Measurements from ENCODE around the gene AUTS2.

Gene AUTS2

DNA sequence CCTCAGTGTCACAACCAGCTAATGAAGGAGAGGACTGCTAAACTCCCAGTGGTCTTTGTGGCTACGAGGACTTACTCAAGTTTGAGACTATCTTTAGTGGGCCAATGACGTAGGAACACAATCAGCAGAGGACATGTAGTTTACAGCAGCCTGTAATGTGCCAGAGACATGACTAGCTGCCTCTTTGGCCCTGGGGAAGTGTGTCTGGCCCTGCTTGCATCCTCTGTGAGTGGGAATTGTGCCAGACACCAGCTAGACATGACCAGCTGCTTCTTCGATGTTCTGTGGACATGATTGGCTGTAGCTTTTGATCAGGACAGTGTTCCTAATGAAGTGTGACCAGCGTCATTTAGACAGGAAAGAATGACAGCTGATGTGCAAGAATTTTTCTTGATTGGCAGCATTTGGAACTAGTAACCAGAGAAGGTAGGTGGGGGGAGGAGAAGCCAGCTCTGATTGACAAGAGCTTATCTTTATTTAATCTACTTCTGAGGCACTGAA is 141.7 kb downstream of the AUTS2 start:
- Histone ChIP-seq H3K36me3 (no peaks in the 10 kb centered on the region), H3K4me3 (ENCODE audit: low read depth, low read length) (peak overlapping the region; percentile 23), H3K27me3 (ENCODE audit: insufficient read depth, low read depth, severe bottlenecking) (no peaks in the 10 kb centered on the region), H3K27ac (peak overlapping the region; percentile 49), H3K9me3 (ENCODE audit: severe bottlenecking) (no peaks in the 10 kb centered on the region)
- peak; percentile 34 for DNase-seq
- TF ChIP-seq, protein P1, sequence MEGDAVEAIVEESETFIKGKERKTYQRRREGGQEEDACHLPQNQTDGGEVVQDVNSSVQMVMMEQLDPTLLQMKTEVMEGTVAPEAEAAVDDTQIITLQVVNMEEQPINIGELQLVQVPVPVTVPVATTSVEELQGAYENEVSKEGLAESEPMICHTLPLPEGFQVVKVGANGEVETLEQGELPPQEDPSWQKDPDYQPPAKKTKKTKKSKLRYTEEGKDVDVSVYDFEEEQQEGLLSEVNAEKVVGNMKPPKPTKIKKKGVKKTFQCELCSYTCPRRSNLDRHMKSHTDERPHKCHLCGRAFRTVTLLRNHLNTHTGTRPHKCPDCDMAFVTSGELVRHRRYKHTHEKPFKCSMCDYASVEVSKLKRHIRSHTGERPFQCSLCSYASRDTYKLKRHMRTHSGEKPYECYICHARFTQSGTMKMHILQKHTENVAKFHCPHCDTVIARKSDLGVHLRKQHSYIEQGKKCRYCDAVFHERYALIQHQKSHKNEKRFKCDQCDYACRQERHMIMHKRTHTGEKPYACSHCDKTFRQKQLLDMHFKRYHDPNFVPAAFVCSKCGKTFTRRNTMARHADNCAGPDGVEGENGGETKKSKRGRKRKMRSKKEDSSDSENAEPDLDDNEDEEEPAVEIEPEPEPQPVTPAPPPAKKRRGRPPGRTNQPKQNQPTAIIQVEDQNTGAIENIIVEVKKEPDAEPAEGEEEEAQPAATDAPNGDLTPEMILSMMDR (IDR thresholded peaks at IDR 0.05; ENCODE audit: low read depth, low read length) = no peak

DNA sequence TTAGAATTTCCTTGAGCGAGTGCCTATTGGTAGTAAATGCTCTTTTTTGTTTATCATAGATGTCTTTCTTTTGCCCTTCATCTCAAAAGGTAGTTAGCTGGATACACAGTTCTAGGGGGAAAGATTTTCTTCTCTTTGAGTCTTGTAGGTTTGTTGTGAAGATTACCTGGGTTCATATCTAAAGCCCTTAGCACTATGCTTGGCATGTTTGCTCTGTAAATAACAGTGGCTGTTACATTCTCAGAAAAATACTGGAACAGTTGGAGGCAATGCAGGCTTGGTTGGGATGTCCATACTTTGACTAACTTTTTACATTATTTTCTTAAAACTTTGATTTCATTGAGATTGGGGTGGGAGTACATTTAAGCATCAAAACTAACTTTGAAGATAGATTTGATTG is 144.0 kb downstream of the AUTS2 start:
- H3K27me3 ChIP-seq (ENCODE audit: insufficient read depth, low read depth, severe bottlenecking) = no peaks in the 10 kb centered on the region
- H3K27ac ChIP-seq = no peak overlapping the region
- no peaks in the 10 kb centered on the region for H3K9me3 ChIP-seq (ENCODE audit: severe bottlenecking)
- no peak for DNase-seq
- H3K4me3 ChIP-seq (ENCODE audit: low read depth, low read length) = no peak overlapping the region
- no peaks in the 10 kb centered on the region for H3K36me3 ChIP-seq
- TF ChIP-seq, protein P1 (IDR thresholded peaks at IDR 0.05; ENCODE audit: low read depth, low read length) = no peak

DNA sequence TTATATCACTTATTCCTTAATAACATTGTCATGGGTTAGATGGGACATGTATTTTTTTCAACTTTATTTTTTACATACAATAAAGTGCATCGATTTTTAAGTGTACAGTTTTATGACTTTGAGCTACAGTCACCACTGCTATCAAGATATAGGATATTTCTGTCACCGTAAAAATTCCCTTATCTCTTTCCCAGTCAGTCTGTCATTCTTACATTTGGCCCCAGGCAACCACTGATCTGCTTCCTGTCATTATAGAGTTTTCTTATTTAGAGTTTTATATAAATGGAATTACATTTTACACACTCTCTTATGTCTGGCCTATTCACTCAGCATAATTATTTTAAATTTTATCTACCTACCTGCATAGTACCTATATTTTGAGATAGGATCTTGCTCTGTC is 145.2 kb downstream of the AUTS2 start:
- Histone ChIP-seq H3K36me3 (no peaks in the 10 kb centered on the region), H3K27me3 (ENCODE audit: insufficient read depth, low read depth, severe bottlenecking) (no peaks in the 10 kb centered on the region), H3K9me3 (ENCODE audit: severe bottlenecking) (no peaks in the 10 kb centered on the region), H3K4me3 (ENCODE audit: low read depth, low read length) (no peak overlapping the region), H3K27ac (no peak overlapping the region)
- DNase-seq = no peak
- TF ChIP-seq, protein P1 (IDR thresholded peaks at IDR 0.05; ENCODE audit: low read depth, low read length) = no peak

DNA sequence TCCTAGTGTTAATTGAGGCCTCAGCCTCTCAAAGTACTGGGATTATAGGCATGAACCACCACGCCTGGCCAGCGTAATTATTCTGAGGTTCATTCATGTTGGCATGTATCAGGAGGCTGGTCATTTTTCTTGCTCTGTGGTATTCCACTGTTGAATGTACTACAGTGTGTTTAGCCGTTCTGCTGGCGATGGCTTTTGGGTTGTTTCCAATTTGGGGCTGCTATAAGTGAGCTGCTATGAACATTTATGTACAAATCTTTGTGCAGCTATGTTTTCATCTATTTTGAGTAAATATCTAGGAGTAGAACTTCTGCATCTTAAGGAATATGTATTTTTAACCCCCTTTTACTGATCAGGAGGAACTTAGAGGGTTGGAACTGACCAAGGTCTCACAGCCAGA is 145.8 kb downstream of the AUTS2 start:
- TF ChIP-seq, protein P1 (IDR thresholded peaks at IDR 0.05; ENCODE audit: low read depth, low read length) = no peak
- no peak for DNase-seq
- Histone ChIP-seq H3K27me3 (ENCODE audit: insufficient read depth, low read depth, severe bottlenecking) (no peaks in the 10 kb centered on the region), H3K36me3 (no peaks in the 10 kb centered on the region), H3K27ac (no peak overlapping the region), H3K9me3 (ENCODE audit: severe bottlenecking) (no peaks in the 10 kb centered on the region), H3K4me3 (ENCODE audit: low read depth, low read length) (no peak overlapping the region)

DNA sequence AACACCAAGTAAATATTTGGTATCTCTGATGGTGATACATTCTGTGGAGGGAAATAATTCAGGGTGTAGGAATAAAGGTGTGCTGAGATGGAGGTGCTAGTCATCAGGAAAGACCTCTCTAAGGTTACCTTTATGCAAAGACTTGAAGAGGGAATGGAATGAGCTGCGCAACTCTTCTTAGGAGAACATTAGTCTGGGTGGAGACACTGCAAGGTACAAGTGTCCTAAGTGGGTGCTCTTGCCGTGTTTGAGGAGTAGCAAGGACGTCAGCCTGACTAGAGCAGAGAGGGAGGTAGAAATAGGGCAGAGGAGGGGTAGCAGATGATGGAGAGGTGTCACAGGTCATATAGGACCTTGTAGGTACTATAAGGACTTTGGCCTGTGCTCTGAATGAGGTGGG is 148.1 kb downstream of the AUTS2 start:
- Histone ChIP-seq H3K9me3 (ENCODE audit: severe bottlenecking) (no peaks in the 10 kb centered on the region), H3K36me3 (no peaks in the 10 kb centered on the region), H3K4me3 (ENCODE audit: low read depth, low read length) (no peak overlapping the region), H3K27me3 (ENCODE audit: insufficient read depth, low read depth, severe bottlenecking) (no peaks in the 10 kb centered on the region), H3K27ac (no peak overlapping the region)
- TF ChIP-seq, protein P1 (IDR thresholded peaks at IDR 0.05; ENCODE audit: low read depth, low read length) = no peak
- DNase-seq = no peak

DNA sequence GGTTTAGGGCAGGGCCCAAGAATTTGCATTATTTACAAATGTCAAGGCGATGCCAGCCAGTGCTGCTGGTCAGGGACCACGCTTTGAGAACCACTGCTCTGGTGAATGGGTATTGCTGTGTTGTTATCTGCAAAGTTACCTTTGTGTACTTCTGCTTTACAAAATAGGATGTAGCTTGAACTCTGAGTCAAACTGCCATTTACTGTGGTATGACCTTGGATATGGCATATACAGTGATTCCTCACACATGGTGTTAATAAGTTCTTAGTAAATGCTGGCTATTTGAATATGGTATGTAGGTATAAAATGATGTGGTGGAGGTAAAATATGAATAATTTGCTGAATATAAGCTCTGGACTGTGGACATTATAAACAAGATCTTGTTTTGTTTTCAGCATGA is 148.9 kb downstream of the AUTS2 start:
- H3K9me3 ChIP-seq (ENCODE audit: severe bottlenecking) = no peaks in the 10 kb centered on the region
- H3K27me3 ChIP-seq (ENCODE audit: insufficient read depth, low read depth, severe bottlenecking) = no peaks in the 10 kb centered on the region
- DNase-seq = no peak
- H3K4me3 ChIP-seq (ENCODE audit: low read depth, low read length) = no peak overlapping the region
- TF ChIP-seq, protein P1 (IDR thresholded peaks at IDR 0.05; ENCODE audit: low read depth, low read length) = no peak
- H3K36me3 ChIP-seq = no peaks in the 10 kb centered on the region
- H3K27ac ChIP-seq = no peak overlapping the region
